Keratinocyte (primary cell): ENCODE data around the gene MYH6. TPM values are rescaled to one million over a fixed set of nuclear protein-coding genes. Genes with fewer than 3 reads are reported as not detected.
A peak's percentile ranks its signal among the peaks of the same experiment; 100 is the strongest.

Experiments used
- DNase-seq: peaks from one replicate; pipeline ENCODE4 v3.0.0-alpha.2; 2011; ENCODE audit warnings: low read depth, missing footprints, low spot score
- FAIRE-seq: peaks from 2 replicates; lab custom pipeline; 2011; peaks lifted over from hg19 to GRCh38; lab: Jason Lieb, UNC
- H2AFZ ChIP-seq: 2 replicates; pipeline ENCODE4 v1.6.0; 2012; ENCODE audit warnings: low read length, control low read depth, inconsistent platforms; ENCODE audit not compliant: control insufficient read depth
- H3K27ac ChIP-seq: 2 replicates; pipeline ENCODE4 v1.5.1; 2011; ENCODE audit warnings: low read length; ENCODE audit not compliant: control insufficient read depth, insufficient read depth
- H3K27me3 ChIP-seq: 3 replicates; pipeline ENCODE4 v1.6.0; 2011; ENCODE audit warnings: low read length; ENCODE audit not compliant: control insufficient read depth, insufficient read depth; ENCODE audit errors: extremely low read depth
- H3K36me3 ChIP-seq, 2 experiments: 2 replicates in 1 of 2; 3 replicates in 1 of 2; pipeline ENCODE4 v1.5.1; 2011; ENCODE audit warnings: low read length in 2 of 2, mild to moderate bottlenecking in 1 of 2; ENCODE audit not compliant: control insufficient read depth in 2 of 2, insufficient read depth in 2 of 2; ENCODE audit errors: extremely low read depth in 1 of 2
- H3K4me1 ChIP-seq: 3 replicates; pipeline ENCODE4 v1.5.1; 2011; ENCODE audit warnings: low read length; ENCODE audit not compliant: control insufficient read depth, insufficient read depth; ENCODE audit errors: extremely low read depth
- H3K4me2 ChIP-seq: 3 replicates; pipeline ENCODE4 v1.6.0; 2011; ENCODE audit warnings: low read depth, low read length; ENCODE audit not compliant: control insufficient read depth, insufficient read depth; ENCODE audit errors: extremely low read depth
- H3K4me3 ChIP-seq, 3 experiments: fragments of 200-600 bp in 1 of 3; sonication (generic) in 1 of 3; 2 replicates in 2 of 3; 3 replicates in 1 of 3; pipeline ENCODE4 v1.5.1; 2011 to 2016; ENCODE audit warnings: low read length in 3 of 3, mild to moderate bottlenecking in 3 of 3, control low read depth in 2 of 3, inconsistent platforms in 1 of 3, low read depth in 1 of 3, mixed read lengths in 1 of 3, mixed run types in 1 of 3, moderate library complexity in 1 of 3; ENCODE audit not compliant: control insufficient read depth in 2 of 3, insufficient read depth in 2 of 3; ENCODE audit errors: extremely low read depth in 1 of 3
- H3K79me2 ChIP-seq: 2 replicates; pipeline ENCODE4 v1.6.0; 2012; ENCODE audit warnings: low read length; ENCODE audit not compliant: control insufficient read depth, insufficient read depth
- H3K9ac ChIP-seq: 3 replicates; pipeline ENCODE4 v1.6.0; 2011; ENCODE audit warnings: low read length; ENCODE audit not compliant: control insufficient read depth, insufficient read depth; ENCODE audit errors: extremely low read depth
- H3K9me1 ChIP-seq: 3 replicates; pipeline ENCODE4 v1.6.0; 2011; ENCODE audit warnings: low read length; ENCODE audit not compliant: control insufficient read depth, insufficient read depth; ENCODE audit errors: extremely low read depth
- H3K9me3 ChIP-seq: 2 replicates; pipeline ENCODE4 v1.5.1; 2012; ENCODE audit warnings: low read depth, low read length; ENCODE audit not compliant: control insufficient read depth
- H4K20me1 ChIP-seq: 3 replicates; pipeline ENCODE4 v1.6.0; 2011; ENCODE audit warnings: low read length; ENCODE audit not compliant: control insufficient read depth, insufficient read depth; ENCODE audit errors: extremely low read depth
- CTCF ChIP-seq, 3 experiments: IDR thresholded peaks in 1 of 3; conservative IDR thresholded peaks in 1 of 3; optimal IDR thresholded peaks in 1 of 3; 2 replicates in 2 of 3; 3 replicates in 1 of 3; pipeline versions ENCODE3 to v1.5.1; 2011; ENCODE audit warnings: low read length in 3 of 3, mild to moderate bottlenecking in 3 of 3, moderate library complexity in 2 of 3, control low read depth in 1 of 3, inconsistent platforms in 1 of 3; ENCODE audit not compliant: insufficient read depth in 2 of 3; ENCODE audit errors: extremely low read depth in 1 of 3
- EZH2 ChIP-seq: IDR thresholded peaks from one replicate; pipeline ENCODE4 v1.6.1; 2012; ENCODE audit warnings: inconsistent platforms, mild to moderate bottlenecking, low read length, moderate library complexity
- dilution Hi-C: fragments of 300-500 bp; cut with MboI; formaldehyde crosslinking; loops from one replicate; pipeline ENCODE4 v1.7.0; 2020; ENCODE audit warnings: low sequenced_read_pairs; ENCODE audit not compliant: extremely low pct_ligation_motif_present
- polyA plus RNA-seq, 5 experiments: library from polyadenylated mRNA; depleted of rRNA in 3 of 5; stranded (reverse) in 3 of 5; stranded (forward) in 1 of 5; unstranded in 1 of 5; fragments of >200 nt; gene quantifications; 1 replicate in 1 of 5; 2 replicates in 3 of 5; 3 replicates in 1 of 5; pipeline versions ENCODE4 v1.2.1 to v1.2.3, GENCODE V29; 2011 to 2012; ENCODE audit warnings: missing spikeins in 2 of 5, low read depth in 1 of 5, low replicate concordance in 1 of 5

Gene MYH6
- polyA plus RNA-seq, 1 donor (not counting 4 experiments of a cell fraction or from before 2014, with no cell fraction given) = not detected

GRCh38 chr14:23351681-23352505 lies 56.2 kb downstream of the MYH6 start:
- H3K9ac ChIP-seq = no peak overlapping the region
- FAIRE-seq = no peak
- H2AFZ ChIP-seq = peak overlapping the region; percentile 53
- no peaks in the 10 kb centered on the region for H4K20me1 ChIP-seq
- H3K27ac ChIP-seq = no peak overlapping the region
- H3K9me3 ChIP-seq = no peaks in the 10 kb centered on the region
- dilution Hi-C loops = no loop called here
- H3K36me3 ChIP-seq = no peaks in the 10 kb centered on the region
- no peak for DNase-seq
- H3K4me3 ChIP-seq = peak overlapping the region; percentile 38 to 55 (median 40)
- peak in 1 of 3 experiments; percentile 26 for TF ChIP-seq CTCF (optimal IDR thresholded peaks at IDR 0.05 in 1 of 3, IDR thresholded peaks at IDR 0.05 in 1 of 3, conservative IDR thresholded peaks at IDR 0.05 in 1 of 3; ENCODE audit: extremely low read depth in 1 of 3, insufficient read depth in 2 of 3, low read length in 3 of 3)
- no peak for TF ChIP-seq EZH2
- H3K9me1 ChIP-seq = no peaks in the 10 kb centered on the region
- peaks cover 3% of the 10 kb centered on the region for H3K4me1 ChIP-seq
- H3K79me2 ChIP-seq = no peaks in the 10 kb centered on the region
- H3K4me2 ChIP-seq = peak overlapping the region; percentile 68
- H3K27me3 ChIP-seq = peaks cover 22% of the 10 kb centered on the region

GRCh38 chr14:23349156-23349845 lies 58.8 kb downstream of the MYH6 start:
- H3K79me2 ChIP-seq = no peaks in the 10 kb centered on the region
- no peak overlapping the region for H2AFZ ChIP-seq
- H3K27ac ChIP-seq = no peak overlapping the region
- no peaks in the 10 kb centered on the region for H3K9me1 ChIP-seq
- H3K4me3 ChIP-seq = no peak overlapping the region
- dilution Hi-C loops = no loop called here
- H3K36me3 ChIP-seq = no peaks in the 10 kb centered on the region
- TF ChIP-seq CTCF (optimal IDR thresholded peaks at IDR 0.05 in 1 of 3, IDR thresholded peaks at IDR 0.05 in 1 of 3, conservative IDR thresholded peaks at IDR 0.05 in 1 of 3; ENCODE audit: extremely low read depth in 1 of 3, insufficient read depth in 2 of 3, low read length in 3 of 3) (no peak), EZH2 (no peak)
- H3K27me3 ChIP-seq = peaks cover 22% of the 10 kb centered on the region
- H3K4me2 ChIP-seq = no peak overlapping the region
- FAIRE-seq (no peak), DNase-seq (no peak)
- no peaks in the 10 kb centered on the region for H4K20me1 ChIP-seq
- no peak overlapping the region for H3K9ac ChIP-seq
- no peaks in the 10 kb centered on the region for H3K9me3 ChIP-seq
- peaks cover 3% of the 10 kb centered on the region for H3K4me1 ChIP-seq
